ENCODE results near the gene NR2F1.

GRCh38 chr5:93580927-93581445, 2.0 kb upstream of the NR2F1 start, which contains the start of gene NR2F1-AS1:
- TF ChIP-seq EZH2 (IDR thresholded peaks at IDR 0.05) (no peak), POLR2AphosphoS5 (IDR thresholded peaks at IDR 0.05; ENCODE audit: borderline replicate concordance, low read depth, low read length) (no peak), FOXP2 (optimal IDR thresholded peaks at IDR 0.05; ENCODE audit: control extremely low read depth, extremely low read length, insufficient read depth) (no peak)
